Measurements from ENCODE around the gene ADAMTSL3.

GRCh38 chr15:83835479-83835878, 181.6 kb downstream of the ADAMTSL3 start:
- no peak for TF ChIP-seq EZH2phosphoT487 (IDR thresholded peaks at IDR 0.05; ENCODE audit: borderline replicate concordance, low read depth)
- no peak for TF ChIP-seq IRF3 (IDR thresholded peaks at IDR 0.05; ENCODE audit: low read depth, low read length)
- no peak for TF ChIP-seq YY1 (IDR thresholded peaks at IDR 0.05; ENCODE audit: low read depth)
- TF ChIP-seq MXI1 (IDR thresholded peaks at IDR 0.05; ENCODE audit: low read depth, low read length) = no peak
- no peak for TF ChIP-seq CTCF (IDR thresholded peaks at IDR 0.05)
- TF ChIP-seq EP300 (IDR thresholded peaks at IDR 0.05; ENCODE audit: borderline replicate concordance in 1 of 2, low read depth in 1 of 2, low read length in 1 of 2) = no peak
- no peak for TF ChIP-seq MEF2A (IDR thresholded peaks at IDR 0.05; ENCODE audit: borderline replicate concordance, low read depth)
- TF ChIP-seq REST (IDR thresholded peaks at IDR 0.05; ENCODE audit: low read depth, low read length) = no peak
- no peak for TF ChIP-seq RAD21 (IDR thresholded peaks at IDR 0.05; ENCODE audit: low read length)
- TF ChIP-seq RFX5 (IDR thresholded peaks at IDR 0.05; ENCODE audit: low read length) = no peak
- no peak for TF ChIP-seq SIN3A (IDR thresholded peaks at IDR 0.05; ENCODE audit: borderline replicate concordance, low read depth, low read length)
- TF ChIP-seq GATA2 (CRISPR knock-in tag; IDR thresholded peaks at IDR 0.05) = no peak
- TF ChIP-seq RCOR1 (IDR thresholded peaks at IDR 0.05; ENCODE audit: low read length) = no peak

Measured in SK-N-SH (cell line).